Activated CD8-positive, alpha-beta memory T cell treated with anti-CD3 and anti-CD28 coated beads for 36 hours (primary cell): ENCODE results near the gene NPIPB12. TPM values are rescaled to one million over a fixed set of nuclear protein-coding genes. Genes with fewer than 3 reads are reported as not detected.
"Not testable (repeated sequence)": the region's sequence is repeated elsewhere in the genome, so short reads cannot be mapped to it uniquely, and the experiment has no call there.

ENCODE experiments used
- CTCF ChIA-PET: fragments of 350-600 bp; sonication (Branson Sonifier 250); formaldehyde crosslinking; loops from one replicate; lab custom pipeline; 2021; ENCODE audit warnings: antibody characterized with exemption; lab: Charles Lee
- POLR2A ChIA-PET: fragments of 350-600 bp; sonication (Branson Sonifier 250); formaldehyde crosslinking; loops from one replicate; lab custom pipeline; 2021; ENCODE audit warnings: antibody characterized with exemption; lab: Charles Lee
- total RNA-seq, 2 experiments: library from RNA; stranded (reverse); gene quantifications; one replicate each; pipeline ENCODE4 v1.2.3, GENCODE V29; 2021

NPIPB12 gene
- 10 to 100 TPM; 63.5 to 65.4 TPM for total RNA-seq

DNA sequence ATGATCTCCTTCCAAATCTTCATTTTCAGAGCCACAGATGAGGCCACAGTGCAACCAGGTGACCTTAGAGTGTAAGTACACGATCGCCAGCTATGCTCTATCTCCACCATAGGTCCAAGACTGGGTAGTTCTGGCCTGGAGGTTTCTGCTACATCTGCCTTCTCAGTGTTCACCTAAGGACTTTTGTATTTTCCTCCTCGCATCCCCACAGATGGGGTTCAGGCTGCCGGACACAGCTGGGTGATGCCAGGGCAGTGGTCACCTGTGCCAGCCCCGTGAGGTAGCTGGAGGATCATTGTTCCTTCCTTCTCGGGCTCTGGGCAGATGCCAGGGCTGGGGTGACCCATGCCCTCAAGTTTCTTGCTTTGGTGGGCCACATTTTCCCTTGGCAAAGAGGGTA lies at the start of gene NPIPB12:
NPIPB12 (minus strand) TSS at position 101 of the 400 bp plus-strand sequence.
- POLR2A ChIA-PET, CTCF ChIA-PET: not testable (repeated sequence)

DNA sequence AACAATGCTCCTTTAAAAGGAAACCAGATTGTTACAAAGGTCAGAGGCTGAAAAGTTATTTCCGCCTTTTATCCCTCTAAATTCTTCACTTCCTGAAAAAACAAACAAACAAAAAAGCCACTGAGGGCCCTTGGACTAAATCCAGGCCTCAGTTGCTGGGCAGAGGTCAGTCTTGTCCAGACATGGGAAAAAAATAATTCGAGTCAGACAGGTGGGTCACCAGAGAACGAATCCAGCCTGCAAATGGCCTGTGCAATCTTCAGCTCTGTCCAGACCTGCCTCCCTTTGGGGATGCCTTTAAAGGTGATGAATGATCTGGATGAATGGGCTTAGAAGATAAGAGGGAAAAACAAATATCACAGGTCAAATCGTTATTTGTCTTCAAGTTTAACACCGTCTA lies 15.3 kb upstream of the NPIPB12 start:
- CTCF ChIA-PET, POLR2A ChIA-PET: not testable (repeated sequence)

DNA sequence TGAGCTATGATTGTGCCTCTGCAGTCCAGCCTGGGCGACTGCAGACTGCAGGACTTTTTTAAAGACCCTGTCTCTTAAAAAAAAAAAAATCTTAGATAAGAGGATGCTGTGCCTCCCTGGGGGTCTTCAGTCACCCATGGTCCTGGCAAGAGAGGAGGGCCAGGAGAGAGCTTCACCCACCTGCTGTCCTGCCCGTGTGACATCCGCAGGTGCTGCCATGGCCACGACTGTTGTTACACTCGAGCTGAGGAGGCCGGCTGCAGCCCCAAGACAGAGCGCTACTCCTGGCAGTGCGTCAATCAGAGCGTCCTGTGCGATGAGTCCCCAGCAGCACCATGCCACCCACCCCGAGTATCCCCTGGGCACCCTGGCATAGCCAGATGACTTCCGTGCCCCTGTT lies 23.9 kb downstream of the NPIPB12 start:
- POLR2A ChIA-PET, CTCF ChIA-PET: not testable (repeated sequence)

DNA sequence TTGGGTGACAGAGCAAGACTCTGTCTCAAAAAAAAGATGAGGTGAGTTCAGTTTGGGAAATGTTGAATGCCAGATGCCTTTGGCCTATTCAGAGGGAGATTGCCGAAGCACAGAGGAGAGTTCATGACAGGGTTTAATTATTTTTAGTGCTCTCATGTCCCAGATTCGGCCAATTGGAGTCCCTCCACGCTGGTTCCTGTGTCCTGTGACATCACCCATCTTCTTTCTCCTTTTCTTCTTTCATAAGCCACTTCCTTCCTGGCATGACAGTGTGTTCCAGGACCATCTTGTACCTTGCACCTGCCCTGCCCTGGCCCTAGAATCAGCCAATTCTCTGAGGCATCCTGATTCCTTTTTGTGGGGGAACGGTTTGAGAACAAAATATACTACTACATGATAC lies 34.1 kb downstream of the NPIPB12 start:
- POLR2A ChIA-PET, CTCF ChIA-PET: not testable (repeated sequence)

DNA sequence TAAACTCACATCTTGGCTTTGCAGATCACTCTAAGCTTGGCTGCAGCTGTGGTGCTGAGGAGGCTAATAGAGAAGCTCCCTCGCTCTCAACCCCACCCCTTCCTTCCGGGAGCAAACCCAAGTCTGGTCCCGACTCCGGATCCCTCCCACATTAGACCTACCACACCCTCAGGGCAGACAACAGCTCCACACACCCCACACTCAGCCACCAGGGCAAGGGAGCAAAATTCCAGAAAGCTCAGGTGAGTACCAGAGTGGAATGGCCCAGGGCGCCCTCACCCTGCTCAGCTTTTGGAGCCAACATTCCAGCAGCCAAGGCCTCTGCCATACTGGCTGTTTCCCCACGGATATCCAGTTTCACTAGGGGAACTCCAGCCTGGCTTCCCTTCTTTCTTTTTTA lies 36.5 kb downstream of the NPIPB12 start:
- POLR2A ChIA-PET, CTCF ChIA-PET: not testable (repeated sequence)

DNA sequence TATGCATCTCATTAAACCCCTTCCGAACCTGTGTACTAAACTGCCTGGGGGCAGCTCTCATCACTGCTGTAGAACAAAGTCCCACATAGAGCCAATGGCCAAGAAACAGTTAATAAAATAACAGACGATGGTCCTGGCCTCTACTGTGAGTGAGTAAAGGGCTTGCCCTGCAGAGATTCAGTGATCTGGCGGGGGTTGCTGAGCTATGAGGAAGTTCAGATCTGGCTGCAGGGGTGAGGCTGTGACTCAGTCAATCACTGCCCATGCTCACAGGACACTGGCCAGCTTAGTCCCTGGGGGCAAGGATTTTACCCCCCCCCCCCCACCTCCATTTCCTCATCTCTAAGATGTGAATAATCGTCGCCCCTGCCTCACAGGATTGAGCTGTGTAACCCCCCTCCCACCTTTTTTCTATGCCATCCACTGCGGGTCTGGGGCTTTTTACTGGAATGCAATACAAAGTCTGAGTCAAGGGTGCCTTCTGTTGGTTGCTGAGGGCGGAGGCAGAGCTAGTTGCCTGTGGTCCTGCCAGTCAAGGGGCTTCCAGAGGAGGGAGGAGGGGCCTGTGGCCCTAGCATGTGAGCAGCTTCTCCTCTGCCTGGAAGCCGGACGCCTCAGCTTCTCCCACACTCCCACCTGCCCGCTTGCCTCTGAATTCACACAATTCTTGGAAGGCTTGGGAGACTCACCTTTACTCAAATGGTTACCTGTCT lies 38.4 kb downstream of the NPIPB12 start:
- CTCF ChIA-PET, POLR2A ChIA-PET: not testable (repeated sequence)

DNA sequence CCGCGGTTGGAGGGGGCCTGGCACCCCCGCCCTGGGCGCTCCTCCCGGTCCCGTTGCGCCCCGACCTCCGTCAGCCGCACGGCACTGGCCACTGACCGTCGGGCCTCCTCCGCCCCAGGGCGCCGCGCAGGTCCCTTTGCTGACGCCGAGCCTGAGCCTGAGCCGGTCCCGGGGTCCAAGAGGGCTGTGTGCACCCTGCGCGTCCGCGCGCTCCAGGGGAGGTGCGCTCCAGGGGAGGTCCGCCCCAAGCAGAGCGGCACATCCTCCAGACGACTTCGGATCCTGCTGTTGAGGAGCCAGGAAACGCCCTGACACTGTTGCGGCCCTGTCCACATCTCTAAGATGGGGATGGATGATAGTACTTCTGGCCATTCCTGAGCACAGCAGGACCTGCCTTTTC lies 39.3 kb downstream of the NPIPB12 start:
- POLR2A ChIA-PET, CTCF ChIA-PET: not testable (repeated sequence)

DNA sequence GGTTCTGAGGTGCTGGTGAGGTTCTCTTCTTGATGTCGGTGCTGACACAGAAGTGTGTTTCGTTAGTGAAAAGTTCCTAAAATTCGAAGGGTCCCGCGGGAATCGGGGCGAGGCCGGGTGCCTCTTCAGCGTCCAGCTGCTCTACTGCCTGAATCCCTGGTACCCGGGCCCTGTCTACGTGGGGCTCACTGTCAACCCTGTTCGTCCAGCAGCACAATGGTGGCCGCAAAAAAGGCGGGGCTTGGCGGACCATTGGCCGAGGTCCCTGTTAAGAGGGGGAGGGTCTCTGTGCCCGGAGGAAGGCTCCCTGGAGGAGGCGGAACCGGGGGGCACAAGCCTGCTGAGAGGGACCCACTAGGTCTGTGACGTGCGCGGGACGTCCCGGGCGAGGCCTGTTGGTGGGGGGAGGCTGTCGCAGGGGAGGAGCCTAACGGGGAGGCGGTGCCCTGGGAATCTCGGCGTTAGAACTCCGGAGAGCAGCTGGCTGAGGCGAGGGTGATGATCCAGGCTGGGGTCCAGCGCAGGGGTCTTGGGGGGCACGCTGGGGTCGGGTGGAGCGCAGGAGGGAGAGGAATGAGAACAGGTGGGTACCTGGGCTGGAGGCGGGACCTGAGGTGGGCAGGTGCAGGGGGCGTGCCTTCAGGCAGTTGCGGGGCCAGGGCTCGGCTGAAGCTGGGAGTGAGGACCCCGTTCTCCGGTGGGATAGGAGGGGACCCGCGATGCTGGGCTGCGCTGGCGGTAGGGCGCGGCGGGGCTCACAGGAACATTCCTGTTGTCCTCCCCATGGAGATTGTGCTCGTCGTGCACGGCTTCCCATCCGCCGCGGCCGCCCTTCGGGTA lies 40.0 kb downstream of the NPIPB12 start:
- POLR2A ChIA-PET, CTCF ChIA-PET: not testable (repeated sequence)

DNA sequence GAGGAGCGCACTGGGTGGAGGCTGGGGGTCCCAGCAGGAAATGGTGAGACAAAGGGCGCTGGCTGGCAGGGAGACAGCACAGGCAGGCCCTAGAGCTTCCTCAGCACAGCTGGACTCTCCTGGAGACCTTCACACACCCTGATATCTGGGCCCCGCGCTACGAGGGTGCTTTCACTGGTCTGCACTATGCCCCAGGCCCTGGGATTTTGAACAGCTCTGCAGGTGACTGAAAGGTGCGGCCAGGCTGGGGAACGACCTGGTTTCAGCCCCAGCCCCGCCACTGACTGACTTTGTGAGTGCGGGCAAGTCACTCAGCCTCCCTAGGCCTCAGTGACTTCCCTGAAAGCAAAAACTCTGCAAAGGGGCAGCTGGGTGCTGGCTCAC lies 45.6 kb downstream of the NPIPB12 start:
- POLR2A ChIA-PET, CTCF ChIA-PET: not testable (repeated sequence)

DNA sequence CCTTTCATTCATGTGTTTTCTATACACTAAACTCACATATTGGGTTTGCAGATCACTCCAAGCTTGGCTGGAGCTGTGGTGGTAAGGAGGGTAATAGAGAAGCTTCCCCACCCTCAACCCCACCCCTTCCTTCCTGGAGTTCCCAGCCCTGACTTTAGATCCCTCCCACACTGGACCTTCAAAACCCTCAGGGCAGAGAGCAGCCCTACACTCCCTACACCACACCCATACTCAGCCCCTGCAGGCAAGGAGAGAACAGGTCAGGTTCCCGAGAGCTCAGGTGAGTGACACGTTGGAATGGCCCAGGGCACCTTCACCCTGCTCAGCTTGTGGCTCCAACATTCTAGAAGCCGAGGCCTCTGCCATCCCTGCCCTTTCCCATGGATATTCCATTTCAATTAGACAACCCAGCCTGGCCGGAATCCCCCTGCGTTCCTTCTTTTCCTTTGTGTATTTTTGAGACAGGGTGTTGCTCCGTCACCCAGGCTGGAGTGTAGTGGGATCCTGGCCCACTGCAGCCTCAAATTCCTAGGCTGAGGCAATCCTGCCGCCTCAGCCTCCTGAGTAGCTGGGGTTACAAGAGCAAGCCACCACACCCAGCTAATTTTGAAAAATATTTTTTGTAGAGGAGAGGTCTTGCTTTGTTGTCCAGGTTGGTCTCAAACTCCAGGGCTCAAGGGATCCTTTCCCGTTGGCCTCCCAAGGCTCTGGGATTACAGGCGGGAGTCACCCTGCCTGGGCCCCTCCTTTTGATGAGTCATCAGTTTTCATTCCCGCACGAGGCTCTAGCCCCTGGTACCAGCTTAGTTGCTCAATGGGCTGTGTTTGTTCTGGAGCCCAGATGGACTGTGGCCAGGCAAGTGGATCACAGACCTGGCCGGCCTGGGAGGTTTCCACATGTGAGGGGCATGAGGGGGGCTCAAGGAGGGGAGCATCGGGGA lies 46.2 kb downstream of the NPIPB12 start, which contains the start of gene SULT1A4:
SULT1A4 (plus strand) TSS at position 208 of the 941 bp plus-strand sequence. CDS start 1,473 bp downstream, outside the sequence.
- POLR2A ChIA-PET, CTCF ChIA-PET: not testable (repeated sequence)

DNA sequence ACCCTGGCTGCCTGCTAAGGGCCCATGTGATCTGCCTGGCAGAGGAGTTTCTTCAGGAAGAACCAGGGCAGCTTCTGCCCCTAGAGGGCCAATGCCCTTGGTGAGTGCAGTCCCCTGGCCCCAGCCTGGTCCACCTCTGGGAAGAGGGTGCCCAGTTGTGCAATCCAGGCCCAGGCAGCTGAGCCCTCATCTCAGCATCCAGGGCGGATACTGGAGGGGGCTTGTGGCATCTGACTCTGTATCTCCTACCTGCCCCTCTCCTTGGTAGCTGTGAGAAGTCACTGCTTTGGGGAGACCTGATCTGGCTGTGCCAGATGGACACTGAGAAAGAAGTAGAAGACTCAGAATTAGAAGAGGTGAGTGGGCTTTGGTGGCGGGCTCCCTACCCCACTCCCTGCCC lies 48.5 kb downstream of the NPIPB12 start:
- CTCF ChIA-PET, POLR2A ChIA-PET: not testable (repeated sequence)

DNA sequence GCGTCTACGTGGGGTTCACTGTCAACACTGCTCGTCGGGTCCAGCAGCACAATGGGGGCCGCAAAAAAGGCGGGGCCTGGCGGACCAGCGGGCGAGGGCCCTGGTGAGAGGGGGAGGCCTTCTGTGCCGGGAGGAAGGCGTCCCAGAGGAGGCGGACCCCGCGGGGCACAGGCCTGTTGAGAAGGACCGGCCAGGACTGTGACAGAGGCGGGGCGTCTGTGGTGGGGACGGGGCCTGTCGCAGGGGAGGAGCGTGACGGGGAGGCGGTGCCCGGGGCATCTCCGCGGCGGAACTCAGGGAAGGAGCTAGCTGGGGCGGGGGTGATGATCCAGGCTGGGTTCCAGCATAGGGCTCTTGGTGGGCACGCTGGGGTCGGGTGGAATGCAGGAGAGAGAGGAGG lies 51.4 kb downstream of the NPIPB12 start:
- CTCF ChIA-PET, POLR2A ChIA-PET: not testable (repeated sequence)

DNA sequence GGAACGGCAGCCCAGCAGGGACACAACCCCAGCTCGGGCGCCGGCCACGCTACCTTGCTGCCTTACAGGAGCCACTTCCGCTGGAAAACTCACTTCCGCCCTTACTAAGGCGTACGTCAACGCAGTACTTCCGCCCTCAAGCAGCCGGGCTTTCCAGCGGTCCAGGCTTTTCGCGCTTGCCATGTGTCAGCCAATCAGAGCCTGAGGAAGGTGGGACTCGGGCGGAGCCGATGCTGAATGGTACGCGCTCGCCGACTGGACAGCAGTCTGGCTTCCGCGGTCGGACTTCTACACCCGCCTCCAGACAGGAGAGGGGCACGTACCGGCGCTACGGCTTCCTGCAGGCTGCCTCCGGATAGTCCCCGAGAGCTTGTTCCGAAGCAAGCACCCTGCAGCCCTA lies 51.9 kb downstream of the NPIPB12 start, which contains the start of the genes BOLA2 and SLX1B:
BOLA2 (minus strand) TSS at position 83 of the 400 bp plus-strand sequence. CDS start 98 bp downstream, outside the sequence.
SLX1B (plus strand) TSS at position 265 of the 400 bp plus-strand sequence.
- CTCF ChIA-PET, POLR2A ChIA-PET: not testable (repeated sequence)

DNA sequence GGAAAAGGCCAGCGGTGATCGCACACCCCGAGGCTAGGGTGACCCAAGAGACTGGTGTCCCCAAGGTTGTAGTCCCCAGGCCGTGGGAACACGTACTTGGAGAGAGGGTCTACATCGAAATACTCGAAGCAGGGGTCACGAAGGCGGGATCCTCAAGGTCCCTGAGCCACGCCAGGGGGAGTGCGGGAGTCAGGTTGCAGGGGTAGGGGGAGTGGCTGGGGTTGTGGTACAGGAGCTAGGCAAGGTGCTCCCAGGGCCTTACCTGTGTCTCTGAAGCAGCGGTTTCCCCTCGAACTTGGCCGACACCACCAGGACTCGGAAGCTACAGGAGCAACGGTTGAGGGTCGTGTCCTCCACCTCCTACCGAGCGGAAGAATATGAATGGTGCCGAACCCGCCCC lies 52.5 kb downstream of the NPIPB12 start:
- POLR2A ChIA-PET, CTCF ChIA-PET: not testable (repeated sequence)

Other genes with a start within 250 kb of the NPIPB12 start
- 1 to 10 TPM; 1.1 to 1.2 TPM for gene NPIPB11, start 99.7 kb downstream of the NPIPB12 start, total RNA-seq
- 10 to 100 TPM; 10.1 to 15.2 TPM for gene BOLA2, start 52.1 kb downstream of the NPIPB12 start, total RNA-seq
- 10 to 100 TPM; 76.7 to 80.7 TPM for gene SLX1B, start 51.9 kb downstream of the NPIPB12 start, total RNA-seq
- gene SULT1A4, start 46.5 kb downstream of the NPIPB12 start, total RNA-seq, result 1 to 10 TPM; 1.8 to 2.1 TPM
- 100 to 1,000 TPM; 145 to 150 TPM for gene SPN, start 156.8 kb upstream of the NPIPB12 start, total RNA-seq
- 1 to 10 TPM; 3.6 to 4.2 TPM for gene QPRT, start 172.8 kb upstream of the NPIPB12 start, total RNA-seq
- gene C16orf54, start 239.6 kb upstream of the NPIPB12 start, total RNA-seq, result 10 to 100 TPM; 22.9 to 23.6 TPM